Measurements from ENCODE around the gene SLC11A2.
"Not testable (repeated sequence)": the region's sequence is repeated elsewhere in the genome, so short reads cannot be mapped to it uniquely, and the experiment has no call there.

SLC11A2 gene

GRCh38 chr12:50947933-50948626 is 78.1 kb downstream of the SLC11A2 start:
- no peak for DNase-seq (ENCODE audit: low spot score)

GRCh38 chr12:50937653-50938052 is 88.5 kb downstream of the SLC11A2 start:
- no peak for DNase-seq (ENCODE audit: low spot score)

GRCh38 chr12:50936821-50937530 is 89.2 kb downstream of the SLC11A2 start:
- no peak for DNase-seq (ENCODE audit: low spot score)

DNA sequence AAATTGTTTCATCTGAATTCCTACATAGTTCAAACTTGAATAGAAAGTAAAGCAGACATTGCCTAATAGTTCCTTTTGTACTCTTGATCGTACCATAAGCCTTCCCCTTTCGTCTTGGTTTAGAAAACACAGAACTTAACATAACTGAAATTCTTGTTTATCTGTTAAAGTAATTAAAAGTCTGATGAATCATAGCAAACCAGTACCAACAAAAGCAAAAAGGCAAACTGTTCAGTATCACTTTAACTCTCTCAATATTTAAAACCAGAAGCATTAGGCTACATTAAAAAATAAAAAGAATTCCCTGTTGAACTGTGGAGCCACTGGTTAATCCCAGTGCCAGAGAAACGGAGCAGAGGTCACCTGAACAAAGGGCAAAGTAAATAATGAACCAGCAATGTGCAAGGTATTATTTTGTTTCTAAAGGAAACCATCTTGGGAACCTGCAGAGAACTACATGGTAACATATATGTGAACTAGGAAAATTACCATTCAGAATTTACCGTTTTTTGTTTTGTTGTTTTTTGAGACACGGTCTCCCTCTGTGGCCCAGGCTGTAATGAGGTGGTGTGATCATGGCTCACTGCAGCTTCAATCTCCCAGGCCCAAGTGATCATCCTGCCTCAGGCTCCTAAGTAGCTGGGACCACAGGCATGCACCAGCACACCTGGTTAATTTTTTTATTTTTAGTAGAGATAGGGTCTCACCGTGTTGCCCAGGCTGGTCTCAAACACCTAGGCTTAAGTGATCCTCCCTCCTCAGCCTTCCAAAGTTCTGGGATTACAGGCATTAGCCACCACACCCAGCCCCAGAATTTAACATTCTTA is 91.0 kb downstream of the SLC11A2 start:
- no peak for DNase-seq (ENCODE audit: low spot score)

GRCh38 chr12:50934371-50934851 is 91.8 kb downstream of the SLC11A2 start:
- peak; percentile 37 for DNase-seq (ENCODE audit: low spot score)

DNA sequence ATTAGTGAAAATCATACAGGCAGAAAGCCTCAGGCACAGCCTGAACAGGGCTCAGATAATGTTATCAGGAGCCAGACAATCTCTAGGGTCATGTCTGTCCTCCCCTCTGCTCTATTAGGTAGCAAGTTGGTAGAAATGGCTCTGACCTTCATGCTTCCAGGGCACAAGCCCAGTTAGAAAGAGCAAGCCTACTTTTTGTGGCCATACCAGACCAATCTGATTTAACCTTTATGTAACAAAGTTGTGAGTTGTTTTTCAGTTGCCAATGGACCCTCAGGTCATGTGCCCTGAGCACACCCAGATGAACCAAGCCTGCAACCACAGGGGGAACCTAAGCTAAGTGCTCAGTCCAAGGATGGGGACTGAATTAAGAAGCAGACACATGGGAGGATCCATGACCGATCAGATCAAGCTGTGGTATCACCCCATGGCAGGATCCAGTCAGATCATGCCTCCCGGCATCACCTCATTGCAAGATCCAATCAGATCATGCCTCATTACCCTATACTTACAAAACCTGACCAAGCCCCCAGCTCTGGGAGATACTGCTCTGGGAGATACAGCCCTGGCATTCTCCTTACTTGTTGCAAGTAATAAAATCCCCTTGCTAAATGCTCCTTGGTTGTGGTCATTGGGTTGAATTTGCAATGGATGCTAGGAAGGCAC is 92.6 kb downstream of the SLC11A2 start:
- no peak for DNase-seq (ENCODE audit: low spot score)

- no peak for DNase-seq (ENCODE audit: low spot score)
Measured at GRCh38 chr12:50932787-50933280, 93.3 kb downstream of the SLC11A2 start.

DNA sequence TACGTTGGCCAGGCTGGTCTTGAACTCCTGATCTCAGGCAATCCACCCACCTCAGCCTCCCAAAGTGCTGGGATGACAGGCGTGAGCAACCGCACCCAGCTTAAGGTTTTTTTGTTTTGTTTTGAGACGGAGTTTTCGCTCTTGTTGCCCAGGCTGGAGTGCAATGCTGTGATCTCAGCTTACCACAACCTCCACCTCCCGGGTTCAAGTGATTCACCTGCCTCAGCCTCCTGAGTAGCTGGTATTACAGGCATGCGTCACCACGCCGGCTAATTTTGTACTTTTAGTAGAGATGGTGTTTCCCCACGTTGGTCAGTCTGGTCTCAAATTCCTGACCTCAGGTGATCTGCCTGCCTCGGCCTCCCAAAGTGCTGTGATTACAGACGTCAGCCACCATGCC is 95.7 kb downstream of the SLC11A2 start:
- not testable (repeated sequence) for DNase-seq (ENCODE audit: low spot score)

DNA sequence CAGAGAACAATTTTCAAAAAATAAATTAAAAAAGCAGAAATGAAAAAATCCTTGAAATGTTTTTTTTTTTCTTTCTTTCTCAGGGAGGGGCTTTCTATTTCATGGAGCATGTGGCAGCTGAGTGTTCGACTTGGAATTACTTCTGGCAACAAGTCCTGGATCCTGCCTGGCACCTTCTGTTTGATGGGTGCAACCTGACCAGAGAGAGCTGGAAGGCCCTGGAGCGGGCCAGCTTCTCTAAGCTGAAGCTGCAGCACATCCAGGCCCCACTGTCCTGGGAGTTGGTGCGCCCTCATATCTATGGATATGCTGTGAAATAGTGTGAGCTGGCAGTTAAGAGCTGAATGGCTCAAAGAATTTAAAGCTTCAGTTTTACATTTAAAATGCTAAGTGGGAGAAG is 96.4 kb downstream of the SLC11A2 start:
- DNase-seq (ENCODE audit: low spot score) = no peak

Measured in Ammon's horn (tissue), 1 donor.